Measurements from ENCODE around the gene CYP4F12. TPM values are rescaled to one million over a fixed set of nuclear protein-coding genes. Genes with fewer than 3 reads are reported as not detected.

Gene CYP4F12
- total RNA-seq, 2 experiments from 2014 or later: 0.09 TPM; not detected in 1

DNA sequence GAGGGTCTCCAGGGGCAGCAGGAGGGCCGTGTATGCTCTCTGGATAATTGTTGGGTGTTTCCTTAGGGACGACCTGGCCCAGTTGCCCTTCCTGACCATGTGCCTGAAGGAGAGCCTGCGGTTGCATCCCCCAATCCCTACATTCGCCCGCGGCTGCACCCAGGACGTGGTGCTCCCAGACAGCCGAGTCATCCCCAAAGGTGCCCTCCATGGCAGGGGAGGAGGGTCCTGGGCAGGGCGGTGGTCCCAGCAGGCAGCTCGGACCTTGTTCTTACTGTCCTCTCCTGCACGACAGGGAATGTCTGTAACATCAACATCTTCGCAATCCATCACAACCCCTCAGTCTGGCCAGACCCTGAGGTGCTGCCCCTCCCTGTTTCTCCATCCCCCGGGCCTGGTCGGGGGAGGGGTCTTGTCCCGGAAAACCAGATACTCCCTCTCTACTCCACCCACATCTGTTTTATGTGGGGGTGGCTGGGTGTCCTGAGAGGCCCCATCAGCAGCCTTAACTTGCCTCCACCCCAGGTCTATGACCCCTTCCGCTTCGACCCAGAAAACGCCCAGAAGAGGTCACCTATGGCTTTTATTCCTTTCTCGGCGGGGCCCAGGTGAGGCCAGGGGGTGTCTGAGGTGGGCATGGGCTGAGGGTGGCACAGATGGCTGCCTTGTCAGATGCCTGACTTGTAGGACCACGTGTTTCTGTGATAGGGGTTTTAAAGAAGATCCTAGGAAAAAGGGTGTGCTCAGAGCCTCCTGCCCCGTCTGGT, 44.5 kb upstream of the CYP4F12 start:
- H3K79me2 ChIP-seq (ENCODE audit: insufficient read depth, low read depth, low read length): no peaks in the 10 kb centered on the region
- no peaks in the 10 kb centered on the region for H3K9me3 ChIP-seq (ENCODE audit: low read length)
- H3K4me1 ChIP-seq (ENCODE audit: insufficient read depth, low read length, poor library complexity, severe bottlenecking): no peaks in the 10 kb centered on the region
- no TSS peak for BruUV-seq (replicated peaks)
- H4K20me1 ChIP-seq (ENCODE audit: insufficient read depth, low read length): no peaks in the 10 kb centered on the region
- H2AFZ ChIP-seq (ENCODE audit: low read length): no peak overlapping the region
- DNase-seq (ENCODE audit: low spot score): no peak
- H3K4me3 ChIP-seq (ENCODE audit: low read depth, low read length, poor library complexity, severe bottlenecking): no peak overlapping the region
- ChIA-PET CTCF (ENCODE audit: unreplicated experiment) (no interaction called here), POLR2A (no interaction called here)
- intact Hi-C loops (cut with micrococcal nuclease; ENCODE audit: unreplicated experiment): loop anchor here (1.0 to 10.0 kb wide), 3 partner anchors 356 to 554 kb away; no protein-coding TSS in a partner anchor
- no peak for TF ChIP-seq EZH2phosphoT487 (IDR thresholded peaks at IDR 0.05; ENCODE audit: borderline replicate concordance, low read depth, low read length)
- TF ChIP-seq, protein P1, sequence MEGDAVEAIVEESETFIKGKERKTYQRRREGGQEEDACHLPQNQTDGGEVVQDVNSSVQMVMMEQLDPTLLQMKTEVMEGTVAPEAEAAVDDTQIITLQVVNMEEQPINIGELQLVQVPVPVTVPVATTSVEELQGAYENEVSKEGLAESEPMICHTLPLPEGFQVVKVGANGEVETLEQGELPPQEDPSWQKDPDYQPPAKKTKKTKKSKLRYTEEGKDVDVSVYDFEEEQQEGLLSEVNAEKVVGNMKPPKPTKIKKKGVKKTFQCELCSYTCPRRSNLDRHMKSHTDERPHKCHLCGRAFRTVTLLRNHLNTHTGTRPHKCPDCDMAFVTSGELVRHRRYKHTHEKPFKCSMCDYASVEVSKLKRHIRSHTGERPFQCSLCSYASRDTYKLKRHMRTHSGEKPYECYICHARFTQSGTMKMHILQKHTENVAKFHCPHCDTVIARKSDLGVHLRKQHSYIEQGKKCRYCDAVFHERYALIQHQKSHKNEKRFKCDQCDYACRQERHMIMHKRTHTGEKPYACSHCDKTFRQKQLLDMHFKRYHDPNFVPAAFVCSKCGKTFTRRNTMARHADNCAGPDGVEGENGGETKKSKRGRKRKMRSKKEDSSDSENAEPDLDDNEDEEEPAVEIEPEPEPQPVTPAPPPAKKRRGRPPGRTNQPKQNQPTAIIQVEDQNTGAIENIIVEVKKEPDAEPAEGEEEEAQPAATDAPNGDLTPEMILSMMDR (conservative IDR thresholded peaks at IDR 0.05; ENCODE audit: low read length): no peak
- H3K36me3 ChIP-seq (ENCODE audit: insufficient read depth, low read length): no peaks in the 10 kb centered on the region
- no peak overlapping the region for H3K27ac ChIP-seq (ENCODE audit: low read depth, low read length, poor library complexity, severe bottlenecking)
- H3K4me2 ChIP-seq (ENCODE audit: low read length): no peak overlapping the region
- H3K9me2 ChIP-seq (ENCODE audit: insufficient read depth, low read length): no peaks in the 10 kb centered on the region

- no peaks in the 10 kb centered on the region for H3K9me3 ChIP-seq (ENCODE audit: low read length)
- H3K27ac ChIP-seq (ENCODE audit: low read depth, low read length, poor library complexity, severe bottlenecking): no peak overlapping the region
- 0 out of 2 replicates have a peak overlapping the region, but pooled peaks have one; percentile 16 for H3K4me2 ChIP-seq (ENCODE audit: low read length)
- no peak overlapping the region for H2AFZ ChIP-seq (ENCODE audit: low read length)
- no peaks in the 10 kb centered on the region for H3K36me3 ChIP-seq (ENCODE audit: insufficient read depth, low read length)
- H4K20me1 ChIP-seq (ENCODE audit: insufficient read depth, low read length): no peaks in the 10 kb centered on the region
- intact Hi-C loops (cut with micrococcal nuclease; ENCODE audit: unreplicated experiment): loop anchor here (1.0 to 10.0 kb wide), 3 partner anchors 356 to 553 kb away; no protein-coding TSS in a partner anchor
- POLR2A ChIA-PET: interaction anchor here (0.6 kb wide), 1 partner anchor 488 kb away, joined by 3 read pairs; no protein-coding TSS in a partner anchor
- H3K4me1 ChIP-seq (ENCODE audit: insufficient read depth, low read length, poor library complexity, severe bottlenecking): no peaks in the 10 kb centered on the region
- H3K79me2 ChIP-seq (ENCODE audit: insufficient read depth, low read depth, low read length): no peaks in the 10 kb centered on the region
- TF ChIP-seq EZH2phosphoT487 (IDR thresholded peaks at IDR 0.05; ENCODE audit: borderline replicate concordance, low read depth, low read length): no peak
- TF ChIP-seq, protein P1 (conservative IDR thresholded peaks at IDR 0.05; ENCODE audit: low read length): peak; percentile 97
- peak; percentile 73 for DNase-seq (ENCODE audit: low spot score)
- no peaks in the 10 kb centered on the region for H3K9me2 ChIP-seq (ENCODE audit: insufficient read depth, low read length)
- BruUV-seq (replicated peaks): no TSS peak
- CTCF ChIA-PET (ENCODE audit: unreplicated experiment): no interaction called here
- H3K4me3 ChIP-seq (ENCODE audit: low read depth, low read length, poor library complexity, severe bottlenecking): no peak overlapping the region
Observed at GRCh38 chr19:15629003-15629880, 43.6 kb upstream of the CYP4F12 start.
